Natural killer cell (primary cell): Measurements from ENCODE around the gene VGLL4. TPM values are rescaled to one million over a fixed set of nuclear protein-coding genes. Genes with fewer than 3 reads are reported as not detected.

Source experiments
- ATAC-seq, 3 donors: fragments of 150-1000 bp in 2 of 3; fragments of 200-7000 bp in 1 of 3; cut with Tn5 transposase; 1 replicate in 1 of 3; 2 replicates in 2 of 3; pipeline ENCODE4 v1.10.0; 2021; ENCODE audit warnings: mild to moderate bottlenecking in 2 of 3, moderate library complexity in 2 of 3
- DNase-seq, 2 donors: peaks; one replicate each; pipeline versions ENCODE4 v3.0.0 to v3.0.0-alpha.2; 2013 to 2021; ENCODE audit warnings: mixed read lengths in 1 of 2
- H3K27ac ChIP-seq: one replicate; pipeline ENCODE4 v1.5.1; 2013; ENCODE audit warnings: mild to moderate bottlenecking, low read length
- H3K27me3 ChIP-seq: one replicate; pipeline ENCODE4 v1.6.1; 2013; ENCODE audit warnings: low read length; ENCODE audit not compliant: control insufficient read depth, insufficient read depth
- H3K36me3 ChIP-seq: one replicate; pipeline ENCODE4 v1.6.1; 2013; ENCODE audit warnings: low read length; ENCODE audit not compliant: control insufficient read depth, insufficient read depth
- H3K4me1 ChIP-seq: one replicate; pipeline ENCODE4 v1.6.1; 2013; ENCODE audit warnings: low read length; ENCODE audit not compliant: control insufficient read depth, insufficient read depth
- H3K4me3 ChIP-seq: one replicate; pipeline ENCODE4 v1.5.1; 2013; ENCODE audit warnings: low read length
- H3K9me3 ChIP-seq: one replicate; pipeline ENCODE4 v1.6.1; 2013; ENCODE audit warnings: low read length; ENCODE audit not compliant: control insufficient read depth, insufficient read depth
- H3K27ac Mint-ChIP-seq, 2 donors: one replicate each; pipeline ENCODE4 v1.8.0; 2022; ENCODE audit warnings: mild to moderate bottlenecking in 2 of 2, mixed read lengths in 2 of 2, moderate library complexity in 1 of 2
- H3K27me3 Mint-ChIP-seq, 2 donors: one replicate each; pipeline ENCODE4 v1.8.0; 2022; ENCODE audit warnings: low read depth in 2 of 2, mixed read lengths in 2 of 2
- H3K36me3 Mint-ChIP-seq: one replicate; pipeline ENCODE4 v1.8.0; 2022; ENCODE audit warnings: mixed read lengths
- H3K4me1 Mint-ChIP-seq, 2 donors: one replicate each; pipeline ENCODE4 v1.8.0; 2022; ENCODE audit warnings: mixed read lengths in 2 of 2
- H3K4me3 Mint-ChIP-seq: one replicate; pipeline ENCODE4 v1.8.0; 2022; ENCODE audit warnings: mild to moderate bottlenecking, moderate library complexity, mixed read lengths
- H3K9me3 Mint-ChIP-seq, 2 donors: one replicate each; pipeline ENCODE4 v1.8.0; 2022; ENCODE audit warnings: mixed read lengths in 2 of 2
- CTCF ChIP-seq: fragments of 200-600 bp; IDR thresholded peaks from one replicate; pipeline ENCODE4 v1.8.0; 2022; ENCODE audit warnings: antibody characterized with exemption
- WGBS: methylation state at CpG from one replicate; pipeline ENCODE4 v1.1.7; 2013; ENCODE audit warnings: missing lambda C conversion rate; ENCODE audit not compliant: insufficient coverage; 5-methylcytosine and 5-hydroxymethylcytosine counted together
- intact Hi-C: fragments of 100-400 bp; cut with micrococcal nuclease; formaldehyde crosslinking; loops from one replicate; pipeline ENCODE4 v1.14.2; 2022
- total RNA-seq, 4 donors: library from RNA; stranded (reverse); fragments of 120-200 nt in 1 of 4; gene quantifications; one replicate each; pipeline versions ENCODE4 v1.2.3 to v1.2.4, GENCODE V29; 2013 to 2022

Gene VGLL4
- total RNA-seq, 3 donors from 2014 or later (not counting 1 experiment from before 2014, with no cell fraction given) = 29.5 to 42.8 (median 34.6) TPM

- no peak overlapping the region for H3K4me3 Mint-ChIP-seq
- WGBS = 99% methylated on average over 12 of the region's 12 CpGs
- no peaks in the 10 kb centered on the region for H3K36me3 Mint-ChIP-seq
- H3K27me3 Mint-ChIP-seq = no peaks in the 10 kb centered on the region
- H3K27ac Mint-ChIP-seq = peak overlapping the region in 1 of 2 donors; percentile 60
- no peak for ATAC-seq
- Histone ChIP-seq H3K27me3 (no peaks in the 10 kb centered on the region), H3K27ac (no peak overlapping the region), H3K36me3 (peaks cover 44% of the 10 kb centered on the region), H3K9me3 (no peaks in the 10 kb centered on the region), H3K4me3 (no peak overlapping the region), H3K4me1 (no peaks in the 10 kb centered on the region)
- peaks cover 21 to 23% of the 10 kb centered on the region in 2 donors for H3K4me1 Mint-ChIP-seq
- no peak for TF ChIP-seq CTCF
- DNase-seq = no peak
- intact Hi-C loops = no loop called here
- no peaks in the 10 kb centered on the region for H3K9me3 Mint-ChIP-seq
Measured at GRCh38 chr3:11554666-11555065, 89.0 kb downstream of the VGLL4 start.

GRCh38 chr3:11554236-11554610 lies 89.5 kb downstream of the VGLL4 start:
- no peak for TF ChIP-seq CTCF
- H3K9me3 ChIP-seq = no peaks in the 10 kb centered on the region
- no peaks in the 10 kb centered on the region for H3K9me3 Mint-ChIP-seq
- H3K36me3 ChIP-seq = peaks cover 42% of the 10 kb centered on the region
- peak overlapping the region in 1 of 2 donors; percentile 60 for H3K27ac Mint-ChIP-seq
- H3K27me3 Mint-ChIP-seq = no peaks in the 10 kb centered on the region
- 96% methylated on average over 3 of the region's 3 CpGs for WGBS
- H3K27ac ChIP-seq = no peak overlapping the region
- ATAC-seq (no peak), DNase-seq (no peak)
- no peak overlapping the region for H3K4me3 Mint-ChIP-seq
- H3K4me1 ChIP-seq = no peaks in the 10 kb centered on the region
- peaks cover 20 to 21% of the 10 kb centered on the region in 2 donors for H3K4me1 Mint-ChIP-seq
- no peaks in the 10 kb centered on the region for H3K36me3 Mint-ChIP-seq
- H3K27me3 ChIP-seq = no peaks in the 10 kb centered on the region
- H3K4me3 ChIP-seq = no peak overlapping the region
- intact Hi-C loops = no loop called here

- H3K27ac Mint-ChIP-seq = peak overlapping the region in 1 of 2 donors; percentile 60
Measured at GRCh38 chr3:11553436-11554235, 90.1 kb downstream of the VGLL4 start.

More at GRCh38 chr3:11553436-11554235, 90.1 kb downstream of the VGLL4 start:
- no peak overlapping the region for H3K4me3 ChIP-seq
- no peak for TF ChIP-seq CTCF
- no peaks in the 10 kb centered on the region for H3K4me1 ChIP-seq
- H3K9me3 ChIP-seq = no peaks in the 10 kb centered on the region
- no peak for DNase-seq
- Mint-ChIP-seq H3K27me3 (no peaks in the 10 kb centered on the region), H3K4me1 (peaks cover 24% of the 10 kb centered on the region in 2 donors), H3K36me3 (no peaks in the 10 kb centered on the region), H3K9me3 (no peaks in the 10 kb centered on the region), H3K4me3 (no peak overlapping the region)
- H3K27me3 ChIP-seq = no peaks in the 10 kb centered on the region
- no peak for ATAC-seq
- WGBS = 91% methylated on average over 17 of the region's 17 CpGs
- intact Hi-C loops = no loop called here
- H3K36me3 ChIP-seq = peaks cover 38% of the 10 kb centered on the region
- H3K27ac ChIP-seq = no peak overlapping the region
